Neural cell (in vitro differentiated cells): Measurements from ENCODE around the gene RIN2. TPM values are rescaled to one million over a fixed set of nuclear protein-coding genes. Genes with fewer than 3 reads are reported as not detected.

Source experiments
- H2AFZ ChIP-seq: fragments of 200-600, 300-800 bp; sonication (generic), shearing (Covaris generic); 2 replicates; pipeline ENCODE4 v1.6.0; 2014; ENCODE audit warnings: low read depth, mild to moderate bottlenecking, antibody characterized with exemption, low read length, moderate library complexity
- H3F3A ChIP-seq: fragments of 200-600 bp; shearing (Covaris generic); 2 replicates; pipeline ENCODE4 v1.6.1; 2016; ENCODE audit warnings: mild to moderate bottlenecking, moderate library complexity, mixed read lengths, antibody characterized with exemption, low read length; ENCODE audit not compliant: insufficient read depth, poor library complexity, severe bottlenecking
- H3K27ac ChIP-seq: fragments of 200-600, 300-800 bp; sonication (generic), shearing (Covaris generic); 2 replicates; pipeline ENCODE4 v1.5.1; 2014; ENCODE audit warnings: mild to moderate bottlenecking, low read length, moderate library complexity
- H3K27me3 ChIP-seq: fragments of 300-800, 200-600 bp; sonication (generic), shearing (Covaris generic); 2 replicates; pipeline ENCODE4 v1.6.0; 2014; ENCODE audit warnings: mild to moderate bottlenecking, low read depth, low read length, moderate library complexity; ENCODE audit not compliant: insufficient read depth
- H3K36me3 ChIP-seq: fragments of 300-800, 200-600 bp; sonication (generic), shearing (Covaris generic); 2 replicates; pipeline ENCODE4 v1.5.1; 2014; ENCODE audit warnings: mild to moderate bottlenecking, antibody characterized with exemption, low read length, moderate library complexity; ENCODE audit not compliant: insufficient read depth
- H3K4me2 ChIP-seq: fragments of 300-800, 200-600 bp; sonication (generic), shearing (Covaris generic); 2 replicates; pipeline ENCODE4 v1.6.0; 2014; ENCODE audit warnings: mild to moderate bottlenecking, low read length
- H3K4me3 ChIP-seq: fragments of 300-800, 200-600 bp; sonication (generic), shearing (Covaris generic); 2 replicates; pipeline ENCODE4 v1.5.1; 2014; ENCODE audit warnings: mild to moderate bottlenecking, low read length, moderate library complexity
- H3K79me2 ChIP-seq: fragments of 200-600 bp; shearing (Covaris generic); replicated peaks from 2 replicates; pipeline ENCODE4 v1.6.0; 2014; ENCODE audit warnings: mild to moderate bottlenecking, low read length, moderate library complexity; ENCODE audit not compliant: insufficient read depth
- H3K9ac ChIP-seq: fragments of 300-800, 200-600 bp; sonication (generic), shearing (Covaris generic); 2 replicates; pipeline ENCODE4 v1.6.1; 2016; ENCODE audit warnings: mild to moderate bottlenecking, low read length, mixed read lengths
- H3K9me2 ChIP-seq: fragments of 200-600 bp; shearing (Covaris generic); 2 replicates; pipeline ENCODE4 v1.6.1; 2016; ENCODE audit warnings: mild to moderate bottlenecking, low read length, mixed read lengths; ENCODE audit not compliant: insufficient read depth
- H3K9me3 ChIP-seq: fragments of 200-600, 300-800 bp; sonication (generic), shearing (Covaris generic); 2 replicates; pipeline ENCODE4 v1.6.1; 2016; ENCODE audit warnings: mild to moderate bottlenecking, mixed run types, low read length, moderate library complexity, mixed read lengths
- H4K20me1 ChIP-seq: fragments of 200-600 bp; shearing (Covaris generic); 2 replicates; pipeline ENCODE4 v1.6.1; 2016; ENCODE audit warnings: mild to moderate bottlenecking, mixed run types; ENCODE audit not compliant: insufficient read depth
- EP300 ChIP-seq: fragments of 450-650 bp; conservative IDR thresholded peaks from 2 replicates; pipeline ENCODE4 v1.6.1; 2014; ENCODE audit warnings: antibody characterized with exemption, mild to moderate bottlenecking, moderate library complexity; ENCODE audit not compliant: poor library complexity, severe bottlenecking
- EZH2 ChIP-seq: fragments of 200-600, 300-800 bp; shearing (Covaris generic), sonication (generic); IDR thresholded peaks from 2 replicates; pipeline ENCODE4 v1.6.1; 2014; ENCODE audit warnings: antibody characterized with exemption, low read length, borderline replicate concordance, mild to moderate bottlenecking; ENCODE audit not compliant: insufficient read depth, poor library complexity, severe bottlenecking
- MXI1 ChIP-seq: fragments of 450-650 bp; conservative IDR thresholded peaks from 2 replicates; pipeline ENCODE4 v1.6.1; 2014; ENCODE audit warnings: antibody characterized with exemption, mild to moderate bottlenecking; ENCODE audit not compliant: poor library complexity, severe bottlenecking
- POLR2AphosphoS5 ChIP-seq: IDR thresholded peaks from 2 replicates; pipeline ENCODE4 v1.6.1; 2012
- RAD21 ChIP-seq: fragments of 450-650 bp; conservative IDR thresholded peaks from 2 replicates; pipeline ENCODE4 v1.6.1; 2014; ENCODE audit warnings: antibody characterized with exemption, mild to moderate bottlenecking, moderate library complexity
- SMC3 ChIP-seq: fragments of 450-650 bp; conservative IDR thresholded peaks from 2 replicates; pipeline ENCODE4 v1.6.1; 2014; ENCODE audit warnings: antibody characterized with exemption, mild to moderate bottlenecking, moderate library complexity; ENCODE audit not compliant: poor library complexity
- TAF1 ChIP-seq: IDR thresholded peaks from 2 replicates; pipeline ENCODE4 v1.6.1; 2012; ENCODE audit warnings: low read depth
- polyA plus RNA-seq: library from polyadenylated mRNA; depleted of rRNA; stranded (reverse); fragments of >200 nt; gene quantifications from 2 replicates; pipeline ENCODE4 v1.2.3, GENCODE V29; 2014
- TF ChIP-seq, protein P1 (sequence below): fragments of 450-650 bp; IDR thresholded peaks from 2 replicates; pipeline ENCODE4 v1.5.1; 2014; ENCODE audit warnings: antibody characterized with exemption, mild to moderate bottlenecking, moderate library complexity; ENCODE audit not compliant: poor library complexity, severe bottlenecking
- TF ChIP-seq, protein P2 (sequence below): IDR thresholded peaks from 2 replicates; pipeline ENCODE4 v1.6.1; 2012; ENCODE audit warnings: borderline replicate concordance

The RIN2 gene
- polyA plus RNA-seq, 1 donor from 2014 or later: 4.7 TPM

DNA sequence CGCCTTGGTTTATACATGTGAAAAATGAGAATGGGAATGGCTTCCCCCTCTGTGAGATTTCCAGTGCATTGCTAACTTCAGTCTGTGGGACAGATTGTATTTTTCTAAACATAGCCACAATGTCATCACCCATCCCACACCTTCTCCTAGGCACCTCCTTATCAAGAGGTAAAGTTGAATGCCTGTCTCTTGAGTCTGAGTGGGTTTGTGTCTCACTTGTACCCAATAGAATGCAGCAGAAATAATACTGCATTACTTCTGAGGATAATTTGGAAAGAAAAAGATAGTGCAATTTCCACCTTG lies 27.9 kb downstream of the RIN2 start:
- Histone ChIP-seq H3K9me2 (no peaks in the 10 kb centered on the region), H3K9me3 (no peaks in the 10 kb centered on the region), H3K79me2 (peaks cover 3% of the 10 kb centered on the region), H3K27me3 (no peaks in the 10 kb centered on the region), H3K4me3 (no peak overlapping the region), H3K4me2 (no peak overlapping the region), H3K9ac (no peak overlapping the region), H3K36me3 (no peaks in the 10 kb centered on the region), H3K27ac (no peak overlapping the region), H4K20me1 (no peaks in the 10 kb centered on the region), H3F3A (no peaks in the 10 kb centered on the region), H2AFZ (no peak overlapping the region)
- no peak for TF ChIP-seq MXI1
- TF ChIP-seq, protein P1, sequence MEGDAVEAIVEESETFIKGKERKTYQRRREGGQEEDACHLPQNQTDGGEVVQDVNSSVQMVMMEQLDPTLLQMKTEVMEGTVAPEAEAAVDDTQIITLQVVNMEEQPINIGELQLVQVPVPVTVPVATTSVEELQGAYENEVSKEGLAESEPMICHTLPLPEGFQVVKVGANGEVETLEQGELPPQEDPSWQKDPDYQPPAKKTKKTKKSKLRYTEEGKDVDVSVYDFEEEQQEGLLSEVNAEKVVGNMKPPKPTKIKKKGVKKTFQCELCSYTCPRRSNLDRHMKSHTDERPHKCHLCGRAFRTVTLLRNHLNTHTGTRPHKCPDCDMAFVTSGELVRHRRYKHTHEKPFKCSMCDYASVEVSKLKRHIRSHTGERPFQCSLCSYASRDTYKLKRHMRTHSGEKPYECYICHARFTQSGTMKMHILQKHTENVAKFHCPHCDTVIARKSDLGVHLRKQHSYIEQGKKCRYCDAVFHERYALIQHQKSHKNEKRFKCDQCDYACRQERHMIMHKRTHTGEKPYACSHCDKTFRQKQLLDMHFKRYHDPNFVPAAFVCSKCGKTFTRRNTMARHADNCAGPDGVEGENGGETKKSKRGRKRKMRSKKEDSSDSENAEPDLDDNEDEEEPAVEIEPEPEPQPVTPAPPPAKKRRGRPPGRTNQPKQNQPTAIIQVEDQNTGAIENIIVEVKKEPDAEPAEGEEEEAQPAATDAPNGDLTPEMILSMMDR: no peak
- no peak for TF ChIP-seq RAD21
- TF ChIP-seq SMC3: no peak
- no peak for TF ChIP-seq EP300
- TF ChIP-seq TAF1: no peak

DNA sequence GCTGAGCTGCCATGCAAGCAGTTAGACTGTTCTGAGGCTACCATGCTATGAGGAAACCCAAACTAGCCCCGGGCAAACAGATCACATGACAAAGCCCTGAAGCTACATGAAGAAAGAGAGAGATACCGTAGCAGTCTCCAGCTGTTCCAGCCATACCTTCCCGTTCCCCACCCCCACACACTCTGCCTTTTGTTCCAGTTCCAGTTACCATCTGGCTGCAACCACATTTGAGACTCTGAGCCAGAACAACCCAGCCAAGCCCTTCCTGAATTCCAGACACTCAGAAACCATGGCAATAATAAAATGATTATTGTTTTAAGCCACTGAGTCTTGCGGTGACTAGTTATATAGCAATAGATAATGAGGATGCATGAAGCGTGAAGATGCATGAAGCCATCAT lies 28.3 kb downstream of the RIN2 start:
- Histone ChIP-seq H2AFZ (no peak overlapping the region), H3K27ac (no peak overlapping the region), H3K9ac (no peak overlapping the region), H3F3A (no peaks in the 10 kb centered on the region), H3K9me2 (no peaks in the 10 kb centered on the region), H3K4me3 (no peak overlapping the region), H3K36me3 (no peaks in the 10 kb centered on the region), H3K9me3 (no peaks in the 10 kb centered on the region), H3K27me3 (no peaks in the 10 kb centered on the region), H4K20me1 (no peaks in the 10 kb centered on the region), H3K4me2 (no peak overlapping the region), H3K79me2 (peaks cover 3% of the 10 kb centered on the region)
- TF ChIP-seq, protein P2, sequence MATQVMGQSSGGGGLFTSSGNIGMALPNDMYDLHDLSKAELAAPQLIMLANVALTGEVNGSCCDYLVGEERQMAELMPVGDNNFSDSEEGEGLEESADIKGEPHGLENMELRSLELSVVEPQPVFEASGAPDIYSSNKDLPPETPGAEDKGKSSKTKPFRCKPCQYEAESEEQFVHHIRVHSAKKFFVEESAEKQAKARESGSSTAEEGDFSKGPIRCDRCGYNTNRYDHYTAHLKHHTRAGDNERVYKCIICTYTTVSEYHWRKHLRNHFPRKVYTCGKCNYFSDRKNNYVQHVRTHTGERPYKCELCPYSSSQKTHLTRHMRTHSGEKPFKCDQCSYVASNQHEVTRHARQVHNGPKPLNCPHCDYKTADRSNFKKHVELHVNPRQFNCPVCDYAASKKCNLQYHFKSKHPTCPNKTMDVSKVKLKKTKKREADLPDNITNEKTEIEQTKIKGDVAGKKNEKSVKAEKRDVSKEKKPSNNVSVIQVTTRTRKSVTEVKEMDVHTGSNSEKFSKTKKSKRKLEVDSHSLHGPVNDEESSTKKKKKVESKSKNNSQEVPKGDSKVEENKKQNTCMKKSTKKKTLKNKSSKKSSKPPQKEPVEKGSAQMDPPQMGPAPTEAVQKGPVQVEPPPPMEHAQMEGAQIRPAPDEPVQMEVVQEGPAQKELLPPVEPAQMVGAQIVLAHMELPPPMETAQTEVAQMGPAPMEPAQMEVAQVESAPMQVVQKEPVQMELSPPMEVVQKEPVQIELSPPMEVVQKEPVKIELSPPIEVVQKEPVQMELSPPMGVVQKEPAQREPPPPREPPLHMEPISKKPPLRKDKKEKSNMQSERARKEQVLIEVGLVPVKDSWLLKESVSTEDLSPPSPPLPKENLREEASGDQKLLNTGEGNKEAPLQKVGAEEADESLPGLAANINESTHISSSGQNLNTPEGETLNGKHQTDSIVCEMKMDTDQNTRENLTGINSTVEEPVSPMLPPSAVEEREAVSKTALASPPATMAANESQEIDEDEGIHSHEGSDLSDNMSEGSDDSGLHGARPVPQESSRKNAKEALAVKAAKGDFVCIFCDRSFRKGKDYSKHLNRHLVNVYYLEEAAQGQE: no peak
- no peak for TF ChIP-seq SMC3
- no peak for TF ChIP-seq RAD21
- TF ChIP-seq TAF1: no peak
- TF ChIP-seq EP300: no peak
- no peak for TF ChIP-seq EZH2
- TF ChIP-seq, protein P1: no peak
- no peak for TF ChIP-seq MXI1
- no peak for TF ChIP-seq POLR2AphosphoS5
